G401 (cell line): Measurements from ENCODE around the gene SACM1L. TPM values are rescaled to one million over a fixed set of nuclear protein-coding genes. Genes with fewer than 3 reads are reported as not detected.
A peak's percentile ranks its signal among the peaks of the same experiment; 100 is the strongest.

ENCODE experiments used
- DNase-seq: peaks from one replicate; pipeline ENCODE4 v3.0.0-alpha.2; 2015; ENCODE audit warnings: low spot score
- in situ Hi-C: cut with HindIII; loops from 2 replicates; pipeline ENCODE4 v1.10.0; 2016; ENCODE audit warnings: low sequenced_read_pairs, mixed read lengths
- total RNA-seq: library from RNA; depleted of rRNA; stranded (reverse); fragments of >200 nt; shearing (Covaris generic); gene quantifications from 2 replicates; pipeline ENCODE4 v1.2.3, GENCODE V29; 2014; rRNA removed

The SACM1L gene
- total RNA-seq: 13.7 and 22.2 TPM in 2 replicates

GRCh38 chr3:45688882-45689786 lies at the start of gene SACM1L:
TSS of gene SACM1L (plus strand) at chr3:45689396. CDS start at chr3:45689466, 70 bp downstream.
- in situ Hi-C loops: no loop called here
- peak; percentile 99 for DNase-seq

- in situ Hi-C loops: no loop called here
- no peak for DNase-seq
These were observed 49.1 kb upstream of the SACM1L start for GRCh38 chr3:45640091-45640507.

GRCh38 chr3:45640724-45641361 lies 48.4 kb upstream of the SACM1L start:
- in situ Hi-C loops: no loop called here
- DNase-seq: no peak

GRCh38 chr3:45641756-45642155 lies 47.4 kb upstream of the SACM1L start:
- DNase-seq: no peak
- in situ Hi-C loops: no loop called here

- DNase-seq: no peak
- in situ Hi-C loops: no loop called here
These were observed 46.5 kb upstream of the SACM1L start for GRCh38 chr3:45642731-45643152.

GRCh38 chr3:45644063-45644790 lies 45.0 kb upstream of the SACM1L start:
- in situ Hi-C loops: no loop called here
- DNase-seq: no peak

- DNase-seq: no peak
- in situ Hi-C loops: no loop called here
These were observed 44.4 kb upstream of the SACM1L start for GRCh38 chr3:45644791-45645201.

- no peak for DNase-seq
- in situ Hi-C loops: no loop called here
These were observed 43.1 kb upstream of the SACM1L start for GRCh38 chr3:45646051-45646585.

- peak; percentile 71 for DNase-seq
- in situ Hi-C loops: no loop called here
These were observed 42.0 kb upstream of the SACM1L start for GRCh38 chr3:45647148-45647619.

- in situ Hi-C loops: loop anchor here (25.0 kb wide), 1 partner anchor 416 kb away; the partner anchor contains the start of gene TMEM158
- no peak for DNase-seq
These were observed 36.0 kb upstream of the SACM1L start for GRCh38 chr3:45653205-45653604.

- no peak for DNase-seq
- in situ Hi-C loops: loop anchor here (25.0 kb wide), 1 partner anchor 417 kb away; the partner anchor contains the start of gene TMEM158
These were observed 34.7 kb upstream of the SACM1L start for GRCh38 chr3:45654397-45654944.

- in situ Hi-C loops: loop anchor here (25.0 kb wide), 1 partner anchor 419 kb away; the partner anchor contains the start of gene TMEM158
- no peak for DNase-seq
These were observed 33.3 kb upstream of the SACM1L start for GRCh38 chr3:45655906-45656305.

- in situ Hi-C loops: loop anchor here (25.0 kb wide), 1 partner anchor 419 kb away; the partner anchor contains the start of gene TMEM158
- DNase-seq: peak; percentile 91
These were observed 32.4 kb upstream of the SACM1L start for GRCh38 chr3:45656575-45657363.

- in situ Hi-C loops: loop anchor here (25.0 kb wide), 1 partner anchor 421 kb away; the partner anchor contains the start of gene TMEM158
- no peak for DNase-seq
These were observed 31.3 kb upstream of the SACM1L start for GRCh38 chr3:45657853-45658252.

GRCh38 chr3:45659661-45660566 lies 29.3 kb upstream of the SACM1L start:
- in situ Hi-C loops: loop anchor here (25.0 kb wide), 1 partner anchor 423 kb away; the partner anchor contains the start of gene TMEM158
- DNase-seq: peak; percentile 75

- in situ Hi-C loops: loop anchor here (25.0 kb wide), 1 partner anchor 423 kb away; the partner anchor contains the start of gene TMEM158
- no peak for DNase-seq
These were observed 28.7 kb upstream of the SACM1L start for GRCh38 chr3:45660567-45660901.

GRCh38 chr3:45664578-45664977 lies 24.6 kb upstream of the SACM1L start:
- DNase-seq: no peak
- in situ Hi-C loops: loop anchor here (25.0 kb wide), 1 partner anchor 427 kb away; the partner anchor contains the start of gene TMEM158
